GM19324 (cell line): ENCODE data around the gene CRYGC.
A peak's percentile ranks its signal among the peaks of the same experiment; 100 is the strongest.
"Not testable (repeated sequence)": the region's sequence is repeated elsewhere in the genome, so short reads cannot be mapped to it uniquely, and the experiment has no call there.

ENCODE experiments used
- ATAC-seq: cut with Tn5 transposase; IDR thresholded peaks from one replicate; pipeline ENCODE4 v1.9.1; 2021; ENCODE audit warnings: mild to moderate bottlenecking, moderate library complexity; ENCODE audit not compliant: unreplicated experiment, low FRiP score

Gene CRYGC

DNA sequence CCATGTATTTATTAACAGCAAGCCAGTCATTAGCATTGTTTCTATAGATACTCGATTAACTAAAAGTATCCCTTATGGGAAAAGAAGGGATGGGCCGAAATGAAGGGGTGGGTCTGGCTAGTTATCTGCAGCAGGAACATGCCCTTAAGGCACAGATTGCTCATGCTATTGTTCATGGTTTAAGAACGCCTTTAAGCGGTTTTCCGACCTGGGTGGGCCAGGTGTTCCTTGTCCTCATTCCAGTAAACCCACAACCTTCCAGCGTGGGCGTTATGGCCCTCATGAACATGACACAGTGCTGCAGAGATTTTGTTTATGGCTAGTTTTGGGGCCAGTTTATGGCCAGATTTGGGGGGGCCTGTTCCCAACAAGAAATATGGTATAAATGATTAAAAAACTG lies 8.7 kb upstream of the CRYGC start:
- not testable (repeated sequence) for ATAC-seq

DNA sequence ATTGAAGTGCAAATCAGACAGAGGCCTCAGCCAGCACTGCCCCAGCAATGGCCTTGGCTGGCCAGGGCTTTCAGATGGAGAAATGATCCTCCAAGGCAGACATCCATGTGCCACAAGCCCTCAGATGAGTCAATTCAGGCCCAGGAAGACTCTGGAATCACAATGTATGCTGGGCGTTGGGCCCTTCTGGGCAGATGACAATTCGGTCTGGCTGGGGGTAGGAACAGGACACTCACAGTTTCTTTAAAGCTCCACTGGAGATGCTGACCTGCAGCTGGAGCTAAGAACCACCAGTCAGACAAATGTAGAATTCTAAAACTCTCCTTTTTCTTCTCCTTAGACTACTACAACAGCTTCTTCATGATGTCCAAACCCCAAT lies 7.1 kb upstream of the CRYGC start:
- ATAC-seq, result no peak

DNA sequence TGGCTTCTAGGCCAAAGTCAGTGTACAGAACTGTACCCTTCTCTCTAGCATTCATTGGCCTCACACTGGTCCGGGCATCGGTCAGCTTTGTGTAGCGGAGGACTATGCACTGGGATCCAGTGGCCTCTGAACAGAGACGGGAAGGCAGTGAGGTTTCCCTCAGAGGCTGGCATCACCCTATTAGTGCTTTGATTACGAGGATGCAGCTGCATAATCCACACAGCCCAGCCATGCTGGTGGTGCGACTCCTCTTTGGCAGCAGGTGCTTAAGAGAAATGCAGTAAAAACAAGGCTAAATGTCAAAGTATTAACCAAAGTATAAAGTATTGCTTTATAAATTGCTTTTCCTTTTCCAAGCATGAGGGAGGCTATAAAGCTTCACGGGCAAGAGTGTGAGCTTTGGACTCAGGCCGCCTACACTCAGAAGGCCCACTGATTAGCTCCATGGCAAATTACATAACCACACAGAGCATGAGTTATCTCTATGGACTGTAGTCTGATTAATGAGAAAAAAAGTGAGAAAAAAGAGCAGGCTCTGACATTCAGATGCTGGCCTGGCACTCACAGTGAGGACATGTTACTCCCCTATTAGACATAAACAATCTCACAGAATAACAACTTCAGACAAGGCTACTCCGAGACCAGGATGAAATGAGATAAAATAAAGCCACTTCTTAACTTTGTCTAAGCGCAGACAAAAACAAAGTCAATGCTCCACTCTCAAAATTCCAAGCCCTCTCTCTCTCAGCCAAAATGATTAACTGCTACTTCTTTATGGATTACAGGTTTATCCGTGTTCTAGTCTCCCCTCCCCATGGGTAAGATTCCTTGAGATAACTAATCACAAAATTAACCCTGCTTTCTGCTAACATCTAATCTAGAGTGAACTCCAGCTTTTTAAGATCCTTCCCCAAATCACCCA lies 6.4 kb upstream of the CRYGC start:
- no peak for ATAC-seq

DNA sequence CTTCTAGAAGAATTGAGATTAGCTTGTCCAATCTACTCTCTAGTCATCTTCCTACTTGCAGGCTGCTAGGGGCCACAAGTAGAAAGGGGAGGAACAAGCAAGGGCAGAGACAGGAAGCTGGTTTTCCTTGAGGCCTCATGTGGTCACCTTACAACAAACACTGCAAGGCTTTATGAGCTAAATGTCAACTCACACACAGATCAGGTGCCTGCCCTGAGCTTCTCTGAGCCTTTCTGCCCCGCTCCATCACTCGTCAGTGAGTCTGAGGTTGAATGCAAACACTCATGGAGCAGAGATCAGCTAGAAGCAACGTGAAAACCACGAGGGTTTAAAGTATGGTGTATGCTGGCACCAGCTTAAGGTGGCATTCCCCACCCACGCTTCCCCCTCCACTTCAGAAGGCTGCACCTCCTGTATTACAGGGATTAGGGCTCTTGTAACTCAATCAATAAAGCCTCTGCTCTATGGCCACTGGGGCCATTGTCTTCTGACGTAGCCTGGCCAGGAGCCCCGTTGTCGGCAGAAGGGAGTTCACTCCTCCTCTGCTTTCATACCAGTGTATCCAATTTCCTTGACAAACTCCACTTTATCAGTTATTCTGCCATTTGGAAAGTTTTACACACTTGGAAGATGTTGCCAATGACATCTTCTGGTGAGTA lies 5.4 kb upstream of the CRYGC start:
- no peak for ATAC-seq

DNA sequence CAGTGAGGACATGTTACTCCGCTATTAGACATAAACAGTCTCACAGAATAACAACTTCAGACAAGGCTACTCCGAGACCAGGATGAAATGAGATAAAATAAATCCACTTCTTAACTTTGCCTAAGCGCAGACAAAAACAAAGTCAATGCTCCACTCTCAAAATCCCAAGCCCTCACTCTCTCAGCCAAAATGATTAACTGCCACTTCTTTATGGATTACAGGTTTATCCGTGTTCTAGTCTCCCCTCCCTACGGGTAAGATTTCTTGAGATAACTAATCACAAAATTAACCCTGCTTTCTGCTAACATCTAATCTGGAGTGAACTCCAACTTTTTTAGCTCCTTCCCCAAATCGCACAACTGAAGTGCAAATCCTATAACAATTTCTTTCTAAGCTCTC lies 1.1 kb upstream of the CRYGC start:
- no peak for ATAC-seq

DNA sequence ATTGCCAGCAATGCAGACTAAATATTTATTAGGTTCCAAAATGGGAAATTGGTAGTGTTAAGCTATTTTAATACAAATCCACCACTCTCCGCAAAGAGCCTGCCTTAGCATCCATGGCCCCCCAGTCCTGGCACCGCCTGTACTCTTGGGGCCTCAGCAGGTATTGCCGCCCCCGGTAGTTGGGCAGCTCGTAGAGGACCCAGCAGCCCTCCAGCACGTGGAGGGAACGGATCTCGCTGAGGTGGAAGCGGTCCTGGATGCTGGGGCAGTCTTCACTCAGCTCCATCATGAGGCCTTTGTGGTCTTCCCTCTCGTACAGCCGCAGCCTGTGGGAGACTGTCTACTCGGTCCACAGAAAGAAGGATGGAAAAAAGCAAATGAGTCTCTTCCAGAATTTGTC lies 1.5 kb downstream of the CRYGC start:
- no peak for ATAC-seq

DNA sequence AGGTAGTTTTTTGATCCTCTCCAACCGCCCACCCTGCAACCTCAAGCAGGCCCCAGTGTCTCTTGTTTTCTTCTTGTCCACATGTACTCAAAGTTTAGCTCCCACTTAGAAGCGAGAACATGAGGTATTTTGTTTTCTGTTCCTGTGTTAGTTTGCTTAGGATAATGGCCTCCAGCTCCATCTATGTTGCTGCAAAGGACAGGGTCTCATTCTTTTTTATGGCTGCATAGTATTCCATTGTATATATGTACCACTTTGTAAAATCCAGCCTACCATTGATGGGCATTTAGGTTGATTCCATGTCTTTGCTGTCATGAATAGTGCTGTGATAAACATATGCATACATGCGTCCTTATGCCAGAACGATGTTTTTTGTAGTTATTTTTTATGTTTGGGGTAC lies 2.5 kb downstream of the CRYGC start:
- no peak for ATAC-seq

DNA sequence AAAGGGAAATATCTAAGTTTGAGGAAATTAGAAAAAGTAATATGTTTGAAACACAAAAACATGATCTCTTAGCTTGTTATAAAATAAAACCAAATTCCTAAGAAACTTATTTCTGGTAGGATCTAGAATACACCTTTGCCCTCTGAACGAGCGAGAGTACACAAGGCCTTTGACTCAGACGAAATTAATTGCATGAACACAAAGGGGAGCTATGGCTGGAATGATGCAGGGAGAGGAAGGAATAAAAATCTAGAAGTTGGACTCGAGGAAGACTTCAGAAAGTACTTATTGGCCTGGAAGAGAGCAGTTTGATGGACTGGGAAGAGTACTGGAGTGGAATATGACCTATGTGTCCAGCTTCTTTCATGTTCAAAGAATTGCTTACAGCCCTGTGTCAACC lies 4.4 kb downstream of the CRYGC start:
- ATAC-seq, result no peak

DNA sequence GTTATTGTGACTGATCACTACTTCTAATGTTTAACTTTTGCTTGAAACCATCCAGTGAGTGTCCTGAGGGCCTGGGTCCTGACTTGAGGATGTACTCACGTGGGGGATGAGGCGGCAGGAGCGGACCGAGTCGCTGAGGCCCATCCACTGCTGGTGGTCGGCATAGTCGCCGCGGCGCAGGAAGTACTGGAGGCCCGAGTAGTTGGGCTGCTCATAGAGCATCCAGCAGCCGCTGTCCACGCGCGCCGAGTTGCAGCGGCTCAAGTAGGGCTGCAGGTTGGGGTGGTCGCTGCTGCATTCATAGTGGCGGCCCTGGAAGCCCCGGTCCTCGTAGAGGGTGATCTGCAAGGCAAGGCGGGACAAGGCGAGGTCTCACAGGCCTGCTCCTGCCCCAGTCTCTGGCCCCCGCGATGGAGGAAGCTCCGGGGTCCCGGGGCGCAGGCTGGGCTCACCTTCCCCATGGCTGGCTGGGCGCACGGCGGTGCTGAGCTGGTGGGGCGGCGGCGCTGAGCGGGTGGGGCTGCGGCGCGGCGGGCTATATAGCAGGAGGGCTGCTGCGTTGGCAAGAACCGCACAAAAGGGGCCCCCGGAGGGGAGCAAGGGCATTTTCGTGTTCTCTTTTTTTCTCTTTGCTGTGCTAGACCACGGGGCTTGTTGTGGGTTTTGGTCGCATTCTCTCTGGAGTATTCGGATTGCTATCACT lies 5.5 kb downstream of the CRYGC start, which contains the start of gene CRYGD:
TSS of gene CRYGD (minus strand) at position 512 of the 703 bp plus-strand sequence. CDS start at position 461, 51 bp downstream.
- ATAC-seq, result peak; percentile 42

DNA sequence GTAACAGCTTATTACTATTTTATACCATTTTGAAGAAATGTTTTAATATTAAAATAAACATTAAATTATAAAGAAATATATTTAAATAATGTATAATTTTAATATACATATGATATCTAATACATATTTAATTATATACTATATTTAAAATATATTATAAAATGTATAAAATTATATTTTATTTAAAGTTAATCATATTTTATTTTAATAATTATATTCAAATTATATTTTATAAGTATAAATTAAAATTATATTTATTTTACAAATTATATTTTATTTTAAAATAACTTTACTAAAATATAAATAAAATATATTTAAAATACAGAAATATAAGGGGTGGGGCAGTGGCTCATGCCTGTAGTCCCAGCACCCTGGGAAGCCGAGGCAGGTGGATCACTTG lies 7.4 kb downstream of the CRYGC start:
- no peak for ATAC-seq

DNA sequence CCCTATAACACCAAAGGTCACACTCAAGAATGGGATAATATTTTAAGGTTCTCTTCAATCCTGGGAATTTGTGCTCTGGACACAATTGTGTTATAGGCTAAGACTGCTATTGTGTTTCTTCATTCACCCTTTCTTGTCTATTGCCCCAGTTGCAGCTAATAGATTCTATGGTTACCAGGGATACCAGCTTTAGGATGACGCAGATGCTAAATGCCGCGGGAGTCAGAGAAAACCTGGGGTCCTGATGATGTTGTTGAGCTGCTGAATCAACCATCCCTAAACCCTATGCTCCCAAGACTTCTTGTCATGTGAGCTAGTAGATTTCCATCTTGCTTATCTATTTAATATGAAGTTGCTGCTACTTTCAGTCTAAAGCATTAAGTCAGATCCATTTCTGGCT lies 10.7 kb downstream of the CRYGC start:
- ATAC-seq, result no peak

DNA sequence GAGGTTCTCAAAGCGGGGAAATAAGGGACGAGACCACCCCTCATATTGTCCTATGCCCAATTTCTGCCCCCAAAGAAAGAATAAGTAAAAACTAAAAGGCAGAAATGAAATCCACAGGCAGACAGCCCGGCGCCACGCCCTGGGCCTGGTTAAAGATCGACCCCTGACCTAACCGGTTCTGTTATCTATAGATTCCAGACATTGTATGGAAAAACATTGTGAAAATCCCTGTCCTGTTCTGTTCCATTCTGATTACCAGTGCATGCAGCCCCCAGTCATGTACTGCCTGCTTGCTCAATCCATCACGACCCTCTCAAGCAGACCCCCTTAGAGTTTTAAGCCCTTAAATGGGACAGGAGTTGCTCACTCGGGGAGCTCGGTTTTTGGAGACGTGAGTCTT lies 12.2 kb downstream of the CRYGC start:
- ATAC-seq, result not testable (repeated sequence)

DNA sequence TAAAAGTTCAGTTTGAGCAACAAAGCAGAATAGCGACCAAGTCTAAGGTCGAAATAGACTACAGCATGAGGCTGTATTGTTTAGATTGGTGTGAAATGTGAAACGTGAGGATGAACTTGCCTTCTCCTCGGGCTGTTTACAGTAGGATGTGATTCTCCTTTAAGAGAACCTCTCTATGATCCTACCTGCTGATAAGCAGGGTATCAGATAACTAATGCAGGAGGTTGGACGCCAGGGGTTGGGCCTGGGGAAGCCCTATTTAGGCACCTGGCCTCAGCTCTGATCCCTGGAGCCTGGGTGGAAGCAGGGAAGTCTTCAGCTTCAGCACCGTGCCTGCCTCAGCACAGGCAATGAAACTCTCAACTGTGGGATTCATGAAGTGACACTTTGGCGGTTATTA lies 16.7 kb downstream of the CRYGC start:
- no peak for ATAC-seq

DNA sequence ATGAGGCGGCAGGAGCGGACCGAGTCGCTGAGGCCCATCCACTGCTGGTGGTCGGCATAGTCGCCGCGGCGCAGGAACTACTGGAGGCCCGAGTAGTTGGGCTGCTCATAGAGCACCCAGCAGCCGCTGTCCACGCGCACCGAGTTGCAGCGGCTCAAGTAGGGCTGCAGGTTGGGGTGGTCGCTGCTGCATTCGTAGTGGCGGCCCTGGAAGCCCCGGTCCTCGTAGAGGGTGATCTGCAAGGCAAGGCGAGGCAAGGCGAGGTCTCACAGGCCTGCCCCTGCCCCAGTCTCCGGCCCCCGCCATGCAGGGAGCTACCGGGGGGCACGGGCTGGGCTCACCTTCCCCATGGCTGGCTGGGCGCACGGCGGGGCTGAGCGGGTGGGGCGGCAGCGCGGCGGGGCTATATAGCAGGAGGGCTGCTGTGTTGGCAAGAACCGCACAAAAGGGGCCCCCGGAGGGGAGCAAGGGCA lies 17.3 kb downstream of the CRYGC start:
- ATAC-seq, result not testable (repeated sequence)

DNA sequence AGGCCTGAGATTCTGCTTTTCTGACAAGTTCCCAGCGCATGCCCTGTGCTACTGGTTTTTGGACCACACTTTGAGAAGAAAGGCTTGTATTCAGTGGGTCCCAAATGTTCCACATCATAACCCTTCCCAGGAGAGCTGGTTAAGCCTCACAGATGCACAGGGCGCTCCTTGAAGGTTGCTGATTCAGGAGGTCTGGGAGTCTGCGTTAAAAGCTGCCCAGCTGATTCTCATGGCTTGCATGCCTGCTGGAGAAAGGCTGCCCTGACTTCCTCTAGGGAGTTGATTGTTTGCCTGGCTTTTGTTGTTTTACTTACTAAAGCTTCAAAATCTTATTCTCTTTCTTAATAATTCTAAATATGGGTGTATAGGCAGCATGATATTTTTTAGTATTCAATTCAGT lies 26.0 kb downstream of the CRYGC start:
- ATAC-seq, result no peak

DNA sequence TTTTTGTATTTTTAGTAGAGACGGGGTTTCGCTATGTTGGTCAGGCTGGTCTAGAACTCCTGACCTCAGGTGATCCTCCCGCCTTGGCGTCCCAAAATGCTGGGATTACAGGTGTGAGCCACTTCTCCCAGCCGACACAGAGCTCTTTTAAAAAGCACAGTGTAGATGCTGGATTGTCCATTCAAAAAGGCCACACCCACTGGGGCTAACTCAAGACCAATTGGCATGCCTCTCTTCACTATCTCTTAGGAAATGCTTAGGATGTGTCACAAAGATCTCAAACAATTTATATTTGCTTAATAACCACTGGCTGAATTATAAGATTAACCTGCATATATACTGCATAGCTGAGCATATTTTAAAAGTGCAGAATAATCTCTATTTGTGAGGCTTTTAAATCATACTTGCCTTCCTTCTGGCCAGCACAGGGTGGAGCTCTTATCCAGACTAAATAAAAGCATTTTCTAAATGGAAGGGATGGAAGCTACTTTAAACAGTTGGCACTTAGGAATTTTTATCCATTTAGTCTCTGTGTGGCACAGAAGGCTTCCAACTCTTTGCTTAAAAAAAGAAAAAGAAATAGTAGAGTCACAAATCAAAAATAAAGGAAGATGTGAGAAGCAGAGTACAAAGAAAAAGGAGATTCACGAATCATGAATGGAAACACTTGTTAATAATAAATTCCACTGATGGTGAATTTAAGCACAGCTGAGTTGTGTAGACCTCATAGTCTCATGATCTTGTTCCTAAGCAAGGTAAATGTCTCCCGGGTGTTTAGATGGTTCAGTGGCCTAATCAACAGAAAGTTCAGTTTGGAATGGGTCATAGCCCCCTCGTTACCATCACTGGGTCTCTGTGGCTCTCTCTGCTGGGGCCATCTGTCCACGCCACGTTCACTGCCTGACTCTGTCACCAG lies 27.7 kb downstream of the CRYGC start:
- ATAC-seq, result no peak

DNA sequence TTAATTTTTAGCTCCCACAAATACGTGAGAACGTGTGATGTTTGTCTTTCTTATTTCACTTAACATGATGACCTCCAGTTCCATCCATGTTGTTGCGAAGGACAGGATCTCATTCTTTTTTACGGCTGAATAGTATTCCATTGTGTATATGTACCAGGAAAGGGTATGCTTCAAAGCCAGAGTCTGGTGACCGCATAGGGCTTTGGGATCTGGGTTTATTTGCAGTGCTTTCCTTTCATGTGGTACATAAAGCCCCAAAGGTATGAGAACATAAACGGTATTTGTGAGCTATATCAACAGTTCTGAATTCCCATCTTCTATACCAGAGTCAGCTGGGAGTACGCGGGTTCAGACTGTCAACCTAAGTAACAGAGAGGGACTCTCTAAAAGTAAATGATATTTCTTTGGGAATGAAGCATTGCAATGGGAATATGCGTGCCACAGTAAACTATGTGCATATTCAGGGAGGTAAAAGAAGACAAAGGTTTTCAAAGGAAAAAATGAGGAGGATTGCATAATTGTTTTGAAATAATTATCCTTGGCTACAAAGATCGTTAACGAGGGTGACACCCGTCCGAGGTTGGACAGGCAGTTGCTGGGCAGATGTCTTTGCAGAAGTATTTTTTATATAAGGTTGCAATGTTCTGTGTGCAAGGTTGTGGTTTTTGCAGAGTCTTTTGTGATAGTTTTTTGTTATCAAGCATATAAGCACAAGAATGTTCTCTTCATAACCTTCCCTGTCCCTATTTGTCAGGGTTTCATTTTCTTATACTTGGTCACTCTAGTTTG lies 29.8 kb downstream of the CRYGC start:
- ATAC-seq, result no peak

DNA sequence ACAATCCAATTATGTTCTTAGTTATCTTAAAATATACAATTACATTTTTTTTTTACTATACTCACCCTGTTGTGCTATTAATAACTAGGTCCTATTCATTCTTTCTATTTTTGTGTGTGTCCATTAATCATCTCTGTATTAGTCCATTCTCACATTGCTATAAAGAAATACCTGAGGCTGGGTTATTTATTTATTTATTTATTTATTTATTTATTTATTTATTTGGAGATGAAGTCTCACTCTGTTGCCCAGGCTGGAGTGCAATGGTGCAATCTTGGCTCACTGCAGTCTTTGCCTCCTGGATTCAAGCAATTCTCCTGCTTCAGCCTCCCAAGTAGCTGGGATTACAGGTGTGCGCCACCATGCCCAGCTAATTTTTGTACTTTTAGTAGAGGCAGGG lies 30.9 kb downstream of the CRYGC start:
- ATAC-seq, result not testable (repeated sequence)

DNA sequence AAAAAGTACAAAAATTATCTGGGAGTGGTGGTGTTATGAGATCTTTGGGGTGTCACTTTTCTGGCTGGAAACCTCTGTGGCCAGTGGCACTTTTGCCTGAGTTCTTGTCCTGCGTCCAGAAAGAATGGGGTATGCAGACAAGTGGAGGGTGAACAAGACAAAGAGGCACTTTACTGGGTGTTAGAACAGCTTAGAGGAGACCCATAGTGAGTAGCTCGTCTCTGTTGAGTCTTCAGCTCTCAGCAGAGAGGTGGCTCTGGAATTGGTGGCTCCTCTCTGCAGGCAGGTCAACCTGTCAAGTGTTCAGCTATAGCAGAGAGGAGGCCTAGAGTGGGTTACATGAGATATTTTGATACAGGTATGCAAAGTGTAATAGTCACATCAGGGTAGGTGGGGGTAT lies 31.4 kb downstream of the CRYGC start:
- ATAC-seq, result no peak
